Inferior parietal cortex (tissue), 1 donor: ENCODE measurements around the gene SNX13.

Experiments used
- DNase-seq: peaks from one replicate; pipeline ENCODE4 v3.0.0-alpha.2; 2016; ENCODE audit errors: extremely low spot score

The SNX13 gene

DNA sequence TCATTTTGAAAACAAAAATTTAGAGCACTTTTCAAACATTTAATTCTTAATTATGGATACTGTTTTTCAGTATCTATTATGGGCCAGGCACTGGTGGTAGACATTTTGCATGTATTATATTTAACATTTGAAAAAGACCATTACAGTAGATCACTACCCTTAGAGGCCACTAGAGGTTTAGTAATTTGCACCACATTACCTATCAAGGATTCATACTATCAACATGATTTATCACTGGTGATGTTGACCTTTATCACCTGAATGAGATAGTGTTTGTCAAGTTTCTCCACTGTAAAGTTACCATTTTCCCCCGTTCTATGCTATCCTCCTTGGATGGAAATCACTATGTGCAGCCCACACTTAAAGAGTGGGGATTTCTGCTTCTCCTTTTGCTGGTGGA is 4.4 kb upstream of the SNX13 start:
- no peak for DNase-seq

DNA sequence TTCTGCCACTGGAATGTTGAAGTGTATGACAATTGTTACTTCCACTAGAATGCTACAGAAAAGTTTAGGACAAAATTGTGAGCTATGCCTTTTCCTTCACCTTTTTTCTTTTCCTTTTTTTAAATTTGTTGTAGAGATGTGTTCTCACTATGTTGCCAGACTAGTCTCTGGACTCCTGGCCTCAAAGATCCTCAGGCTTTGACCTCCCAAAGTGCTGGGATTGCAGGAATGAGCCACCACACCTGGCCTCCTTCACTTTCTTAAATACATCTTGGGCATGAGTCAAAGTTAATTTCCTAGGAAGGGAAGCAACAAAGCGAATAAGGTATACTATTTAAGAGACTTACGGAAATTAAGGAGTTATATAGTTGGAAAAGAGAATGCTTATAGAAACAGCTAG is 2.7 kb upstream of the SNX13 start:
- no peak for DNase-seq

- DNase-seq, result no peak
Observed at GRCh38 chr7:17942231-17942630, 1.9 kb upstream of the SNX13 start.

GRCh38 chr7:17940951-17941431 is 697 bp upstream of the SNX13 start:
- peak; percentile 44 for DNase-seq

DNA sequence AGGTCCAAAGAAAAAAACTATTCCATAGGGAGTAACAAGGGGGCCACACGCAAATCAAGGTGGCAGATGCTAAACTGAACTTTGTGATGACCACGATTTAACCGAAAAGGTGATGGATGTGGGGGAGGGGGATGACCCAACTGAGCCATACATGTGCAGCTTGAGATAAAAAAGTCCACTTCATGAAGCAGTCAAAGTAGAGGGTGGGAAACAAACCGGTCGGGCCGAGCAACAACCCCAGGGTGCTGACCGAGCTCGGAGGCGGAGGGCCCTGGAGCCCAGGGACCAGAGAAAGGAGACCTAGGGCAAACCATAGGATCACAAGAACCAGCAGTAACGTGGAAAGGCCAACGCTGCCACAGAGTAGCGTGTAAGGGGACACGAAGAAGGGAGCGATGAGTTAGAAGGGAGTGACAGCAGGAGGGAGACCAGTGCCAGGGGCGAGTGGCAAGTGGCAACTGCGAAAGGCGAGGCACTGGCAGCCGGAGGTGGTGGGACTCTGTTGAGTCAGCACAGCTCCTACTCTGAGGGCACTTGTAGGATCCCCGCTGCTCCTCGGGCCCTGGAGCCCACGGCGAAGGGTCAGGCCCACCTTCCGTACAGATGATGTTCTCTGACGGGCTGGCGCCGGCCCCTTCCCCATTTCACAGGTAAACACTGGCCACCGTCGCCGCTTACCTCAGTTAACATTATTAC is 540 bp downstream of the SNX13 start:
- peak; percentile 20 for DNase-seq

DNA sequence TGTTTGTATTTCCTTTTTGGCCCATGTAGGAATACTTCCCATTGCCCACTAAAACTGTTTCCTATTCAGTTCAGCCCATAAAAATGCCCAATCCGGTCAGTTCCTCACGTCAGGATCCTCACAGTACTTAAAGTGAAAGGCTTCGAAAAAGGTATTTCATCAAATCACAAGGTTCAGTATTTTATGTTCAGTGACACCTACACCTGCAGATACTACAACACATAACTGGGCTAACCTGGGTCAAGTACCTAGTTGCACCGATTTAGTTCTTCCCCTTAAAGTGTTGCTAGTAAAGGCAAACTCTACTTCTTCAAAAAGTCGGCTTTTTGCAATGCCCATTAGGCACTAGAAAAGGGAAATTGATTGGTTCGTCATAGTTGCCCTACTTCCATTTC is 1.1 kb downstream of the SNX13 start:
- peak; percentile 18 for DNase-seq

GRCh38 chr7:17937506-17938120 is 2.7 kb downstream of the SNX13 start:
- no peak for DNase-seq

DNA sequence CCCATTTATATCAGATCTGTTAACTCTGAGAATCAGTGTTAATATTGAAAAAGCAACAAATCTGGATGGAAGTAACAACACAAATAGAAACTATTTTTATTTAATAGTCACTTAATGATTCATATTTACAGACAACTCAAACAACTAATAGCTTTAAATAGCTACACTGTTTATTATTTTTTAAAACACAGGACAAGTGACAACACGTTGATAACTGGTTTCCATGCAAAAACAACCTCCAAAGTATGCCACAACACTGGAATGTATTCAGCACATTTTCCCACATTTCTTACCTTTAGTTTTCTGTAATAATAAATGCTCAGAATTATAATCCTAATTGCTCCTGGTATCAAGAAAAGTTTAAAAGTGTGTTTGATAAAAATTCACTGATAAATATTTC is 4.0 kb downstream of the SNX13 start:
- no peak for DNase-seq

DNA sequence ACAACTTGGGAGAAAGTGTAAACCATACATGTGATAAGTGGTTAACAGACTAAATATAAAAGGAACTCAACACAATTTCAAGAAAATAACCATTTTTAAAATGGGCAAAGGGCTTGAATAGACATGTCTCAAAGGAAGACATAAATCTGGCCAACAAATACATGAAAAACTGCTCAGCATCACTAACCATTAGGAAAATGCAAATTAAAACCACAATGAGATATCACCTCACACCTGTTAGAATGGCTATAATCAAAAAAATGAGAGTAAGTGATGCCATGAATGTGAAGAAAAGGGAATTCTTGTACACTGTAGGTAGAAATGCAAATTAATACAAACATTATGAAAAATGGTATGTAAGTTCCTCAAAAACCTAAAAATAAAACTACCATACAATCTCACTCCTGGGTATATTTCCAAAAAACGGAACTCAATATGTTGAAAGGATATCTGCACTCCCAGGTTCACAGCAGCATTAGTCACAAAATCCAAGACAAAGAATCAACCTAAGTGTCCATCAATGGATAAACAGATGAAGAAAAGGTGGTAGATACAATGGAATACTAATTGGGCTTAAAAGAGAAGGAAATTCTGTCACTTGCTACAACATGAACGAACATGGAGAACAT is 5.6 kb downstream of the SNX13 start:
- no peak for DNase-seq

DNA sequence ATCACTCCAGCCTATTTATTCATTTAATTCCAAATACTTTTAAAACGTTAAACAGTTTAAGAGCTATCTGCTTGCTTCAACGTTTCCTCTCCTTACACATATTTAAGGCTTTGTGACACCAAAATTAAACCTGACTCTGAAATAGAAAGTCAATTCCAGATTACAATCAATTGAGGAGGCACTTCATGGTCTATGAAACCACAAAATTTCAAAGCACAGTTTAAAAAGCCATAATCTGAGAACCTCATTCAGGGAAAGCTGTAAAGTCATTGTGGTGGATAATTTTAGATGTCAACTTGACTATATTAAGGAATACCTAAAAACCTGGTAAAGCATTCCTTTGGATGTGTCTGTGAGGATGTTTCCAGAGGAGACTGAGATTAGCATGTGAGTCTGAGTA is 6.2 kb downstream of the SNX13 start:
- DNase-seq, result no peak

DNA sequence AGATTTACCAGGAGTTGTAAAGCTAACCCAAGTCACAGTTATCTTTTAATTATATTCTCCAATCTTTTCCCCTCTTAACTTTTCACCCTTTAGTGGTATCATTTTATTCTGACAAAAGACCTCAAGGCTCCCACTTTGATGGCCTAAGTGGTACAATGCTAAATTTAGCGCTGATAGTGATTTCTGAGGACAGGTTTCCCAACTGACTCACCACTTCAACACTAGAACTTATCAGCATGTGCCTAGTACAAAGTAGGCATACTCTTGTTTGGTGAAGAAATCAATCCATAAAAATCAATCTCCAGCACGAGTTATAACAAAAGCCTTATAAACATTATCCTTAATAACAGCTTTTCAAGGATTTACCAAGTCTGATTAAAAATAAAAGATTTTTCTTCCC is 7.5 kb downstream of the SNX13 start:
- no peak for DNase-seq

DNA sequence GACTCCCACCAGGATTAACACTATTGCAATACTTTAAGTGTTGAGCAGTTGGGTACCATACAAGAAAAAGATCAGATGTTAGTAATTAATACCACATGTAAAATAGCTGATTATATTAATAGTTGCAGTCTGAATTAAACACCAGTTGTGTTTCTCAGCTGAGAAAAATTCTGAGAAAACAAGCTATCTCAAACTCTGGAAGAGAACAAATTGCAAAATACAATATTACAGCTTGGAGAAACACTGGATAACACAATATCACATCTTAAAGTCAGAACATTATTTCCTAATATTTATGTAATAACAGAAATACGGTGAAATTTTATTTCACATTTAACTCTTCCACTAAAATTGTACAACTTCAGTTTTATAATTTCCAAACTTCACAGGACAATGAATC is 9.2 kb downstream of the SNX13 start:
- DNase-seq, result no peak

GRCh38 chr7:17930546-17930945 is 9.7 kb downstream of the SNX13 start:
- DNase-seq, result no peak

DNA sequence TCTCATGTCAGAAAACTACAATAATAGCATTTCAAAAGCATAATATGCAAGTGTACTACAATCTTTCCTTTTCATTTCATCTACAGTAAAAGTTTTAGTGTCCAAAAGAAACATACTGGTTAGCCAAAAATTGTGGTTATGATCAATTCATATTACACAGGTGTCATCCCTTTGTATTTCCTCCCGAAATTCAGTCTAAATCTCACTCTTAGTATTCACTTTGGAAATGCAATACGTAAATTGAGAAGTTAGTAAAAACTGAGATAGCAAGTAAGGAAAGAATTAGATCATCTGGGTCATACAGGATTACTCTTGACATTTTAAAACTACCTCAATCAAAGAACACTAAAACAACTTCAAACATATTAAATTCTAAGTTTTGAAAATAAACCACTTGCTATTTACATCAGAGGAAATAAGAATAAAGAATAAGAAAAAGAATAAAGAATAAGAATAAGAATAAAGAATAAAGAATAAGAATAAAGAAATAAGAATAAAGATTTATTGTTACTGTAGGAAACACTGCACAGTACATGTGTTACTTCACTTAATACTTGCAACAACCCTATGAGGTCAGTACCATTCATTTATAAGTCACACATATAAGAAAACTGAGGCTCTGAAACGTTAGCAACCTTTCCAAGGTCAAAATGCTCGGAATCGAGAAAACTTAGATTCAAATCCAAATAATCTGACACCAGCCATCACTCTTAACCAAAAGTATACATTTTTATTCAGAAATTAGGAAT is 10.5 kb downstream of the SNX13 start:
- DNase-seq, result no peak

DNA sequence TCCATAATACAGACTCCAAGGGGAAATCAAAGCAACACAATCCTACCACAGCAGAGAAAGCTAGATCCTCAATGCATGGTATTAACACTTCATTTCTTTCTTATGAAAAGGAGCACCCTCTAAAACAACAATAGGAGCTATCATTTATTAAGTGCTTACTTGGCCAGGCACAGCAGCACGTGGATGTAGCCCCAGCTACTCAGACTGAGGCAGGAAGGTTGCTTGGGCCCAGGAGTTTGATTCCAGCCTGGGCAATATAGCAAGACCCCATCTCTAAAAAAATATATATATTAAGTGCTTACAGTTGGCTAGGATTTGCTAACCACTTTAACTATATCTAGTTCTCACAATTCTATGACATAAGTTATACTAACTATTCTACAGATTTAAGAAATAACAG is 12.2 kb downstream of the SNX13 start:
- DNase-seq, result no peak

DNA sequence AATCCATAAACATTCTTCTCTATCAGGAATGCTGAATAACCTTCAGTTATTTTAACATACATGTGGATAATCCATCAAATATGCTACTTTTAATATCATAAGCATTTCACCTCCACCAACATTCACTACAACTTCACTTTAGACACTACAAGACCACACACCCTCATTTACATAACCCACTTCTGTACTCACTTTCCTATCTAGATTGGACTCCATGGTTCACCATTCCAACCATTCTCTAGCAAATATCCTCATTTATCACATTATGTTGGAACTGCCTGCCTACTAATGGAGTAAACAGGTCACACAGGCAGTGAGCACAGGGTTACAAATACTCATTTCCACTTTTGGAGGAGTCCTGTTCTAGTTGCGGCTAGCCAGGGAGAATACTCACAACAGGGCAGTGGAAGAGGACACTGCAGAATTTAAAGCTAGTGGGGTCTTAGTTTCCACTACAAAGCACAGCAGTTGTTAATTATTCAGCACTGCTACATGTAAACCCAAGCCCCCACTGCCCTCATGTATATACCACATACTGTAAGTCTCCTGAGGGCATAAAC is 18.4 kb downstream of the SNX13 start:
- DNase-seq, result no peak

DNA sequence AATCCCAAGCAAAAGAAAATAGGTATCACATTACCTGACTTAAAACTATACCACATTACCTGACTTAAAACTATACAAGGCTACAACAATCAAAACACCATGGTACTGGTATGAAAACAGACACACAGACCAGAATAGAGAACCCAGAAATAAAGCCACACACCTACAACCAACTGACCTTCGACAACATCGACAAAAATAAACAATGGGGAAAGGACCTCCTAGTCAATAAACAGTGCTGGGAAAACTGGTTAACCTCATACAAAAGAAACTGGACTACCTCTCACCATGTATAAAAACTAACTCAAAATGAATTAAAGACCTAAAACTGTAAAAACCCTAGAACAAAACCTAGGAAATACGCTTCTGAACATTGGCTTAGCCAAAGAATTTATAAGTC is 22.5 kb downstream of the SNX13 start:
- no peak for DNase-seq

GRCh38 chr7:17916786-17917185 is 23.5 kb downstream of the SNX13 start:
- no peak for DNase-seq

- no peak for DNase-seq
Observed at GRCh38 chr7:17915796-17916195, 24.5 kb downstream of the SNX13 start.

- no peak for DNase-seq
Observed at GRCh38 chr7:17915168-17915567, 25.1 kb downstream of the SNX13 start.

- no peak for DNase-seq
Observed at GRCh38 chr7:17913250-17913649, 27.0 kb downstream of the SNX13 start.

DNA sequence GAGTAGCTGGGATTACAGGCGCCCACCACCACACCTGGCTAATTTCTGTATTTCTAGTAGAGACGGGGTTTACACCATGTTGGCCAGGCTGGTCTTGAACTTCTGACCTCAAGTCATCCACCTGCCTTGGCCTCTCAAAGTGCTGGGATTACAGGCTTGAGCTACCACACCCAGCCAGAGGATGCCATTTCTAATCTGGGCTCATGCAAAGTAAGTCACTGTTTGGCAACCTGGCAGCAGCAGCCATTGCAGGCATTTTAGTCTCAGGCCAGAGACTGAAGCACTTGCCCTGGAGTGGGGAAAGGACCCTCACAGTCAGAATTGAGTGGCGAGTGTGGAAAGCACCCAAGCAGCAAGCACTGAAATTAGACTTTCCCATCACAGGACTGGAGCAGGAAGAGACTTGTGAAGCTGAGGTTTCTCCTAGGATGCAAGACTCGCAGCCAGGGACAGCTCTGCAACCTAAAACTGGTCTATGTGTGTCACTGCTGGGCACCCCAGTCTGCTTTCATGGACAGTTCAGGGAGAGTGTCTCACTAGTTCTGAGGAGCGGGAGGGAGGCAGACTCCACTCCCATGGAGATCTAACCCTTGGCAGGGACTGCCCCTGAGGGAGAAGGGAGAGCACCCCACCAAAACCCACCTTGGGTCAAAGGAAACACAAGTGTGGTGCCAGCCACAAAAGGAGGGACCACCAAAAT is 27.6 kb downstream of the SNX13 start:
- no peak for DNase-seq
